ENCODE results near the gene NQO1.

The NQO1 gene

DNA sequence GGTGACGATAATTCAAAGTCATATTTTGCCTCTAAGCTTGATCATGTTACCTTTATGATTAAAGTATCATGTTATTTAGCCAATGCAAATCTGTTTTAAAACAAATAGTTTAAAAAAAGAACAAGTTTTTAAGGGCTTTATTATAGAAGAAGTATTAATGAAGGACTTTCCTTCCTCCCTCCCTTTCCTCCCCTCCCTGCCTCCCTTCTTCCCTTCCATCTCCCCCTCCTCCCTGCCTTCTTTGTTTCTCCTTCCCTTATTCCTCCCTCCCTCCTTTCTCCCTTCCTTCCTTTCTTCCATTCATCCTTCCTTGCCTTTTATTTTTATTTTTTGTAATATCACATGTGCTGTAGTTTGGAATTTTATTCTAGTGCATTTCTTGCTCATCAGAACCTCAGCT is 26.4 kb downstream of the NQO1 start:
- TF ChIP-seq, protein P1, sequence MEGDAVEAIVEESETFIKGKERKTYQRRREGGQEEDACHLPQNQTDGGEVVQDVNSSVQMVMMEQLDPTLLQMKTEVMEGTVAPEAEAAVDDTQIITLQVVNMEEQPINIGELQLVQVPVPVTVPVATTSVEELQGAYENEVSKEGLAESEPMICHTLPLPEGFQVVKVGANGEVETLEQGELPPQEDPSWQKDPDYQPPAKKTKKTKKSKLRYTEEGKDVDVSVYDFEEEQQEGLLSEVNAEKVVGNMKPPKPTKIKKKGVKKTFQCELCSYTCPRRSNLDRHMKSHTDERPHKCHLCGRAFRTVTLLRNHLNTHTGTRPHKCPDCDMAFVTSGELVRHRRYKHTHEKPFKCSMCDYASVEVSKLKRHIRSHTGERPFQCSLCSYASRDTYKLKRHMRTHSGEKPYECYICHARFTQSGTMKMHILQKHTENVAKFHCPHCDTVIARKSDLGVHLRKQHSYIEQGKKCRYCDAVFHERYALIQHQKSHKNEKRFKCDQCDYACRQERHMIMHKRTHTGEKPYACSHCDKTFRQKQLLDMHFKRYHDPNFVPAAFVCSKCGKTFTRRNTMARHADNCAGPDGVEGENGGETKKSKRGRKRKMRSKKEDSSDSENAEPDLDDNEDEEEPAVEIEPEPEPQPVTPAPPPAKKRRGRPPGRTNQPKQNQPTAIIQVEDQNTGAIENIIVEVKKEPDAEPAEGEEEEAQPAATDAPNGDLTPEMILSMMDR (IDR thresholded peaks at IDR 0.05; ENCODE audit: insufficient read depth, low read length): no peak
- TF ChIP-seq, protein P2, sequence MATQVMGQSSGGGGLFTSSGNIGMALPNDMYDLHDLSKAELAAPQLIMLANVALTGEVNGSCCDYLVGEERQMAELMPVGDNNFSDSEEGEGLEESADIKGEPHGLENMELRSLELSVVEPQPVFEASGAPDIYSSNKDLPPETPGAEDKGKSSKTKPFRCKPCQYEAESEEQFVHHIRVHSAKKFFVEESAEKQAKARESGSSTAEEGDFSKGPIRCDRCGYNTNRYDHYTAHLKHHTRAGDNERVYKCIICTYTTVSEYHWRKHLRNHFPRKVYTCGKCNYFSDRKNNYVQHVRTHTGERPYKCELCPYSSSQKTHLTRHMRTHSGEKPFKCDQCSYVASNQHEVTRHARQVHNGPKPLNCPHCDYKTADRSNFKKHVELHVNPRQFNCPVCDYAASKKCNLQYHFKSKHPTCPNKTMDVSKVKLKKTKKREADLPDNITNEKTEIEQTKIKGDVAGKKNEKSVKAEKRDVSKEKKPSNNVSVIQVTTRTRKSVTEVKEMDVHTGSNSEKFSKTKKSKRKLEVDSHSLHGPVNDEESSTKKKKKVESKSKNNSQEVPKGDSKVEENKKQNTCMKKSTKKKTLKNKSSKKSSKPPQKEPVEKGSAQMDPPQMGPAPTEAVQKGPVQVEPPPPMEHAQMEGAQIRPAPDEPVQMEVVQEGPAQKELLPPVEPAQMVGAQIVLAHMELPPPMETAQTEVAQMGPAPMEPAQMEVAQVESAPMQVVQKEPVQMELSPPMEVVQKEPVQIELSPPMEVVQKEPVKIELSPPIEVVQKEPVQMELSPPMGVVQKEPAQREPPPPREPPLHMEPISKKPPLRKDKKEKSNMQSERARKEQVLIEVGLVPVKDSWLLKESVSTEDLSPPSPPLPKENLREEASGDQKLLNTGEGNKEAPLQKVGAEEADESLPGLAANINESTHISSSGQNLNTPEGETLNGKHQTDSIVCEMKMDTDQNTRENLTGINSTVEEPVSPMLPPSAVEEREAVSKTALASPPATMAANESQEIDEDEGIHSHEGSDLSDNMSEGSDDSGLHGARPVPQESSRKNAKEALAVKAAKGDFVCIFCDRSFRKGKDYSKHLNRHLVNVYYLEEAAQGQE (IDR thresholded peaks at IDR 0.05; ENCODE audit: insufficient replicate concordance, low read depth): no peak
- TF ChIP-seq SPI1 (IDR thresholded peaks at IDR 0.05; ENCODE audit: borderline replicate concordance, low read depth) (no peak), GABPA (IDR thresholded peaks at IDR 0.05; ENCODE audit: low read depth) (no peak), POLR2AphosphoS5 (IDR thresholded peaks at IDR 0.05; ENCODE audit: low read depth) (no peak)
- no peak for DNase-seq (ENCODE audit: low read depth in 1 of 2, low spot score in 1 of 2)
- H3K27ac ChIP-seq (replicated peaks): no peak overlapping the region
- H3K4me3 ChIP-seq (replicated peaks; ENCODE audit: insufficient read depth, low read length): no peak overlapping the region
- H3K27me3 ChIP-seq (ENCODE audit: insufficient read depth, poor library complexity, severe bottlenecking): no peaks in the 10 kb centered on the region

DNA sequence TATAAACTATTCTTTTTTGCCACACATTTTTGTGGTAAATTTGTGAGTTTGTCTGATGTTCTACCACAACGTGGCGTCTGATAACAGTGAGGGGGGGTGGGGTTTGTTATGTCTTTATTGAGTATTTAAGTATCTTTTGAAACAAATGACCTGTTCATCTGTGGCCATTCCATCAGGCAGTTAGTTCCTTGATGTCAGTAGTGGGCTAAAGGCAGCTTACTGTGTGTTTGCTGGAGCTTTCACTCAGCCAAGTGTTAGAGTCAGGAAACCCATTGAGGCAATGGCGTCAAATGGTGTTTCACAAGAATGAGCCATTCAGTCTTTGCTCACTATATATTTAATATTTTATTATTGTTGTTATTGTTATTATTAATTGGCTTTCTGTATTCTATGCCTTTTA is 28.0 kb downstream of the NQO1 start:
- Histone ChIP-seq H3K27ac (replicated peaks) (no peak overlapping the region), H3K4me3 (replicated peaks; ENCODE audit: insufficient read depth, low read length) (no peak overlapping the region), H3K27me3 (ENCODE audit: insufficient read depth, poor library complexity, severe bottlenecking) (no peaks in the 10 kb centered on the region)
- DNase-seq (ENCODE audit: low read depth in 1 of 2, low spot score in 1 of 2): no peak
- TF ChIP-seq POLR2AphosphoS5 (IDR thresholded peaks at IDR 0.05; ENCODE audit: low read depth) (no peak), SPI1 (IDR thresholded peaks at IDR 0.05; ENCODE audit: borderline replicate concordance, low read depth) (no peak), GABPA (IDR thresholded peaks at IDR 0.05; ENCODE audit: low read depth) (no peak)
- TF ChIP-seq, protein P1 (IDR thresholded peaks at IDR 0.05; ENCODE audit: insufficient read depth, low read length): no peak
- TF ChIP-seq, protein P2 (IDR thresholded peaks at IDR 0.05; ENCODE audit: insufficient replicate concordance, low read depth): no peak

DNA sequence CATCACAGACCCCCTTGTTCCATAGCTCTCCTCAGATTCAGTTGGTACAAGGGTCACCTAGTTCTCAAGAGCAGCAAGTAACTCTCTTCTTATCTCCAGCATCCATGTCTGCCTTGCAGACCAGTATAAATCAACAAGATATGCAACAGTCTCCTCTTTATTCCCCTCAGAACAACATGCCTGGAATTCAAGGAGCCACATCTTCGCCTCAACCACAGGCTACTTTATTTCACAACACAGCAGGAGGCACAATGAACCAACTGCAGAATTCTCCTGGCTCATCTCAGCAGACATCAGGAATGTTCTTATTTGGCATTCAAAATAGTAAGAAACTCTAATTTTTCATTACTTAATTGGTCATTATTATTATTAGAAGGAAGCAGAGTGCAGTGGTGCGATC is 32.4 kb downstream of the NQO1 start:
- Histone ChIP-seq H3K27ac (replicated peaks) (no peak overlapping the region), H3K27me3 (ENCODE audit: insufficient read depth, poor library complexity, severe bottlenecking) (no peaks in the 10 kb centered on the region), H3K4me3 (replicated peaks; ENCODE audit: insufficient read depth, low read length) (no peak overlapping the region)
- TF ChIP-seq, protein P1 (IDR thresholded peaks at IDR 0.05; ENCODE audit: insufficient read depth, low read length): no peak
- no peak for TF ChIP-seq GABPA (IDR thresholded peaks at IDR 0.05; ENCODE audit: low read depth)
- TF ChIP-seq SPI1 (IDR thresholded peaks at IDR 0.05; ENCODE audit: borderline replicate concordance, low read depth): no peak
- no peak for TF ChIP-seq POLR2AphosphoS5 (IDR thresholded peaks at IDR 0.05; ENCODE audit: low read depth)
- TF ChIP-seq, protein P2 (IDR thresholded peaks at IDR 0.05; ENCODE audit: insufficient replicate concordance, low read depth): no peak
- no peak for DNase-seq (ENCODE audit: low read depth in 1 of 2, low spot score in 1 of 2)
